HG02759 (cell line): Measurements from ENCODE around the gene NDUFA11.

ENCODE experiments used
- ATAC-seq: cut with Tn5 transposase; IDR thresholded peaks from one replicate; pipeline ENCODE4 v1.9.1; 2021; ENCODE audit warnings: mild to moderate bottlenecking, moderate library complexity; ENCODE audit not compliant: unreplicated experiment

Gene NDUFA11

DNA sequence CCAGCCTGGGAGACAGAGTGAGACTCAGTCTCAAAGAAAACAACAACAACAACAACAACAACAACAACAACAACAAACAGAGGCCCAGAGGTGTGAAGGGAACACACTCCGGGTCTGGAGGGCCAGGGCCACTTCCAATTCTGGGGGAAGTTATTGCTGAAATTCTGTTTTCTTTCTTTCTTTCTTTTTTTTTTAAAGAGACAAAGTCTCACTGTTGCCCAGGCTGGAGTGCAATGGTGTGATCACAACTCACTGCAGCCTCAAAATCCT is 7.0 kb upstream of the NDUFA11 start:
- ATAC-seq = no peak

DNA sequence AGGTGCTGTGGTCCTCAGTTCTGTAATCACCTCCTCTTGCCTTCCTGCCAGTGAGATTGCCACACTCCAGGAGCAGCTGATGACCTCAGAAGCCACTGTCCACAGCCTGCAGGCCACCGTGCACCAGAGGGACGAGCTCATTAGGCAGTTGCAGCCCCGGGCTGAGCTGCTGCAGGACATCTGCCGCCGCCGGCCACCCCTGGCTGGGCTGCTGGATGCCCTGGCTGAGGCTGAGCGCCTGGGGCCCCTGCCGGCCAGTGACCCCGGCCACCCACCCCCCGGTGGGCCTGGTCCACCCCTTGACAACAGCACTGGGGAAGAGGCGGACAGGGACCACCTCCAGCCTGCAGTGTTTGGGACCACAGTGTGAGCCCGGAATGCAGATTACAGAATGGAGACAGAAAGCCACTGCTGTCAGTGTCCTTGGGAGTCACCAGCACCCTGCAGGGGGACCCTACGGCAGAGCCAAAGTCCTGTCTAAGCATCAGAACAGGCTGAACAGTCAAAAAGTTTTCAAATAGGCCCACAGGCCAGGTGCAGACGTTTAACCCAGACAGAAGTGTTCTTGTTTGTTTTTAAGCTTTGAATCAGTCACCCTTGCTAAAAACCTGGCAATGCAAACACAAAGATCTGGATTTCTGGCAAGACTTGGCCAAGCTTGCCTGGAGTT is 5.3 kb upstream of the NDUFA11 start:
- no peak for ATAC-seq

DNA sequence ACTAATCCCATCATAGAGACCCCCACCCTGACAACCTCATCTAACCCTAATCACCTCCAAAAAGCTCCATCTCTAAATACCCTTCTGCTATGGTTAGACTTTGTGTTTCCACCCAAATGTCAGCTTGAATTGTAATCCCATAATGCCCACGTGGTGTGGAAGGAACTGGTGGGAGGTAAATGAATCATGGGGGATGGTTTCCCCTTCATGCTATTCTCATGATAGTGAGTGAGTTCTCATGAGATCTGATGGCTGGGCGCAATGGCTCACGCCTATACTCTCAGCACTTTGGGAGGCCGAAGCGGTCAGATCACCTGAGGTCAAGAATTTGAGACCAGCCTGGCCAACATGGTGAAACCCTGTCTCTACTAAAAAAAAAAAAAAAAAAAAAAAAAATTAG is 3.7 kb upstream of the NDUFA11 start:
- ATAC-seq = no peak

DNA sequence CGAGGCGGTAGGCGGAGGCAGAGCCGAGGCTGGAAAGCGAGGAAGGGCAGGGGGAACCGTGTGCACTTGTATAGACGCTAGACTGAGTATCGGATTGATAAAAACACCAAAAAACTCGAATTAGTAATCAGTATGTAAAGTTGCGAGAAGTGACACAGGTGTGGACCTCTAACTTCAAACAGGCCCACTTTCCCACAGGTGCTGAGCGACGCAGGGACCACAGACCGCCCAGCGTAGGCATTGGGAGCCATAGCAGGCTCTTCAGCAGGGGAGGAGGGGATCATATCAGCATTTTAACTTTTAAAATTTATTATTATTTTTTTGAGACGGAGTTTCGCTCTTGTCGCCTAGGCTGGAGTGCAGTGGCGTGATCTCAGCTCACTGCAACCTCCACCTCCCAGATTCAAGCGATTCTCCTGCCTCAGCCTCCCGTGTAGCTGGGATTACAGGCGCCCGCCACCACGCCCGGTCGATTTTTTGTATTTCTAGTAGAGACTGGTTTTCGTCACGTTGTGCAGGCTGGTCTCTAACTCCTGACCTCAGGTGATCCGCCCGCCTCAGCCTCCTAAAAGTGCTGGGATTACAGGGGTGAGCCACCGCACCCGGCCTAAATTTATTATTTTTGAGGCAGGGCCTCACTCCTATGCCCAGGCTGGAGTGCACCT is 1.7 kb upstream of the NDUFA11 start:
- ATAC-seq = no peak

DNA sequence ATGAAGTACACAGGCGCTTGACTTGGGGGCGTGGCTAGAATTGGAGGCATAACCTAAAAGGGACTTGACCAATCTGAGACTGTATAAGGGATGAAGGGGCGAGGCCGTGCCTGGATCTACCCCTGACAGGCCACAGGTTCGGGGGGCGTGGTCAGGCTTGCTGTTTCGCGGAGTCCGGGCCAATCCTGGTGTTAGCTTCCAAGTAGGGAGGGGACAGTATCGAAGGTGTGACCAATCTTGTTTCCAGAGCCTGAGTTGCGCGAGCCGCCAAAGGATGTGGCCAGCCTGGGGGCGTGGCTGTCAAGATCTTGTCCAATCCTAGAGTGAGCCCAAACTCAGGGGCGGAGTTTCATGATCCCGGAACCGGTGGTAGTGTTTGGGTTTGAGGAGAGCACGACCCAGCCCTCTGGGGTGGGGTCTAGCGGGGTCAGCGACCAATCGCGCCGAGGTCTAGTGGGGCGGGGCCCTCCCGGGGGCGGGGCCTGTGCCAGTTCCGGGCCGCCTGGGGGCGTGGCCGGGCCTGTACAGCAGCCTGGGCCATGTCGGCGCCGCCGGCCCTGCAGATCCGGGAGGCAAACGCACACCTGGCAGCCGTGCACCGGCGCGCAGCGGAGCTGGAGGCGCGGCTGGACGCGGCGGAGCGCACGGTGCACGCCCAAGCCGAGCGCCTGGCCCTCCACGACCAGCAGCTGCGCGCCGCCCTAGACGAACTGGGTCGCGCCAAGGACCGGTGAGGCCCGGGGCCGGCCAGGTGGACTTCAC is 943 bp upstream of the NDUFA11 start, which contains the start of gene VMAC:
Gene VMAC (plus strand): TSS at position 521 of the 762 bp plus-strand sequence. CDS start 19 bp downstream, at position 540.
- peak; percentile 76 for ATAC-seq

DNA sequence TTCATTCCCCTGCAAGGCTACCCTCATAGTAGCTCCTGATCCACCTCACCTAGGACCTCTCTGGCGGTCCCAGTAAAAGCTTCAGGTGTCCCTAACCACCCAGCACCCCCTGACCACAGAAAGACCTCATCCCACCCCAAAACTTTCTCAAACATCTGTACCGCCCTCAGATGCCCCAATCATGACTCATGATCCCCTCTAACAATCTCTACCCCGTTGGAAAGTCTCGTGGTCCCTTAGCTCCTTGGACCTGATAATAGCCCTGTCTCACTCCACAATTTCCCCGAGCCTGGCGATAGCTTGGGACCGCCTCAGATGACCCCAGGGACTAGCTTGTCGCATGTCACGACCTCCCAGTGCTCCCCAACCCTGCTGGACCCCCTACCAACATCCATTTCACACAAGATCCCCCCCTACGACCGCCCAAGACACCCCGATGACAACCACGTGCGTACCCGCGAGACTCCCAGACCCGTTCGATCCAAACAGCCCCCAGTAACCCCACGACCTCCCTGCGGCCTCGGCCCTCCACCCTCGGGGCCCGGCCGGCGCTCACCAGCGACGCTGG is 450 bp downstream of the NDUFA11 start:
- ATAC-seq = no peak

DNA sequence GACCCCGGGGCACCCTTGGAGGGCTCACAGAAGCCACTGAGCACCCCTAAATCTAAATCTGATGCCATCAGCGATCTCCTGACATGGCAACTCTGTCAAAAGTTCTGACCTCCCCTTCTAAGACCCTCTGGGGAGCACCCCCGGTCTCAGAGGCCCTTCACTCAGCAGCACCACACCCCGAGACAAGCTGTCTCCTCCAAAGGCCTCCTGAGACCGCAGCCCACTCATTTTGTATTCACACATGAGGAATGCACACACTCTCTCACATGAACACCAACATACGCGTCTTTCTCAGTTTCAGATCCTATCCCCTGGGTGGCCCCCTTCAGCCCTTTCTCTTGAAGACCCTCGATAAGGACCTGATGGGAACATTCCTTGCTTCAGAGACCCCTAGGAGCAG is 2.6 kb downstream of the NDUFA11 start:
- ATAC-seq = no peak

DNA sequence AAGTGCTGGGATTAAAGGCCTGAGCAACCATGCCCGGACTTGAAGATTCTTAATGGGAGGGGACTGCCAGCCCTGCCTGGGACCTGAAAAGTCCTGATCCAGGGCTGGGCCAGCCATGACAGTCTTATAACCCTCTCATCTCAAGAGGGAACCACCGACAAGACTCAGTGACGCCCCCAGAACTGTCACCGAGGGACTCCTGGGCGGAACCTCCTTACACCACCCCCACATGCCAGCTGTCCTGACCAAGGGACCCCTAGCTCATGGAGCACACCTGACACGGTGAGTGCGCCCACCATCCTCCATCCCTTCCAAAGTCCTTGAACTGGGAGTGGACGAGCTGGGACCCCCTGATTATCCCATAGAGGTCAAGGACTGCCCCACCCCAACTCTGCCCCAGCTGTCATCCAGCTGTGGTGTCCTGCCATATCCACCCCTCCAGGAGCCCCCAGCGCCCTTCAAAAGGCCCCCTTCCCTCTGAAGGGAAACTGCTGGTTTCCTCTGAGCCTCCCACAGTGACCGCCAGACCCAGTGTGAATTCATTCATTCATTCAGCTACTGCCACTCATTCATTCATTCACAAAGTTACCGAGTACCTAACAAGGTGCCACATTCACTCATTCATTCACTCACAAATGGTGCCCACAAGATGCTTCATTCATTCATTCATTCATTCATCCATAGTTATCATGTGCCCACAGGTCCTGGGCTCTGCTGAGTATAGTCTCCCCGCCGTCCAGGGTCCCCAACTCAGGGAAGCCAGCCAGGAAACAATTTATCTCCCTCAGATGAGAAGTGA is 3.7 kb downstream of the NDUFA11 start:
- no peak for ATAC-seq

DNA sequence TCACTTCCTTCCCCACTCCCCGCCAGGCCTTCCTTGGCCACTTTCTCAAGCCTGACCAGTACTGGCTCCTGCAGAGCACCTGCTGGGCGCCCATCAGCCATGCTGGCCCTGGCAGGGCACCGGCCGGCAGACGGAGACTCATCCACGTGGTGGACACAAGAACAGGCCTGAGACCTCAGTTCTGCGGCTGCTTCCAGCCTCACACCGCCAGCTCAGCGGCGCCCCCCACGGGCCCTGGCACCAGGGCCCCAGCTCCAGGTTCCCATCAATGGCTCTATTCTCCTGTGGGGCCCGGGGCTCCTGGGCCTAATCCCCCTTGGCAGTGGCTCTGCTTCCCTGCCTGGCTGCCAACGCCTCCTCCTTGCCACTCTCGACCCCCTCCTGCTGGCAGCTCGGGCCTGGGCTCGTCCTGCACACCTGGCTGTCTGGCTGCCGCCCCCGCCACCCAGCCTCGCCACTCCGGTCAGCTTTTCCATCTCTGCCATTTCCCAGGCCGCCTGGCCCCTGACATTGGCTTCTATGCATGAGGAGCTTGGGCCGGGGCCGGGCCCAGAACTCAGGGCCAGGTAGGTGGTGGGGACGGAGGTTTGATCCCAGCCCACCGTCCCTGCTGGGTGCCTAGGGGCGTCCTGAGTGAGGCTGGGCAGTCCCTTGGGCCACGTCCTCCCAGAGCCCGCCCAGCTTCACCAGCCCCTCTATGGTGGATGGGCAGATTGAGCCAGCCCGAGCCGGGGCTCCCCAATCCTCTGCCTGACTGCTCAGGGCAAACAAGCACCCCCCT is 6.2 kb downstream of the NDUFA11 start:
- no peak for ATAC-seq

DNA sequence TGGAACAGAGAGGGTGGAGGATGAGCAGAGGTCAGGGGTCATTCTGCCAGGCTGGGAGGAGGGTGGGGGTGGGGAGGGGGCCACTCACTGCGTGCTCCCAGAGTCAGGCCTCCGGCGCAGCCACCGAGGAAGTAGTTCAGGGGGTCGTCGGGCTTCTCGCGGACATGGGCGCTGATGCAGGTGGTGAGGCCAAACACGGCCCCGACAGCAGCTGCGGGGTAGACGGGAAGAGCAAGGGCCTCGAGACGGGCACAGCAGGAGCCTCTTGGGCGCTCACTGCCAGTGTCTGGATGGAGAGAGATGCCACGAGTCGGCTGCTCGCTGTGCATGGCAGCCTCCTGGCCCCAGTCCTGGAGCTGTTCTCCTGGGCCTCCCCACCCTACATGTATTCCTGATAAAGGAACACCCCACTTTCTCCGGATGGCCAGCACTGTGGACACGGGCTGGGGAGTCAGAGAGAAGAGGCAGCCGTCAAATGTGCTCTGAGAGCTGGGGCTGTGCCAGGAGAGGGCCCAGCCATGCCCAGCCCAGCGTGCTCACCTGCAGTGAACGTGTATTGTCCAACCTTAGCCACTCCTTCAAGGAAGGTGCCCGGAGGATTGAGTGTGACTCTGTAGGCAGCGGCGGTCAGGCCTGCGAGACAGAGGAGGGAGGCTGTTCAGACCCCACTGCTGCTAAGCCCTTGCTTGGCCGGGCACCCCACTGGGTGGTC is 7.1 kb downstream of the NDUFA11 start:
- ATAC-seq = no peak

DNA sequence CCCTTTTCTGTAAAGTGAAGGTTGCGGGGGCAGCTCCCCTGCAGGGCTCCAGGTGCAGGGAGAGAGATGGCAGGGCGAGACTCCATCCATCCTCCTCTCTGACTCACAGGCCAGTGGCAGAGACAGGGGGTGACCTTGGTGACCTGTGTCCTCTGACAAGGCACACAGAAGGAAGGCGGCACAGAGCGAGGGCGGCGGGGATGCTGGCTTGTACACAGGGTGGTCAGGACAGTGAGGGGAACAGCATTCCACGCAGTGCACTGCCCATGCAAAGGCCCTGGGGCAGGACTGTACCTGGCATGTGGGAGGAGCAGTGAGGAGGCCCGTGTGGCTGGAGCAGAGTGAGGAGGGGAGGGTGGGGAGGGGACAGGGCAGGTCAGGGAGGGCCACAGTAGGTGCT is 7.7 kb downstream of the NDUFA11 start:
- no peak for ATAC-seq

DNA sequence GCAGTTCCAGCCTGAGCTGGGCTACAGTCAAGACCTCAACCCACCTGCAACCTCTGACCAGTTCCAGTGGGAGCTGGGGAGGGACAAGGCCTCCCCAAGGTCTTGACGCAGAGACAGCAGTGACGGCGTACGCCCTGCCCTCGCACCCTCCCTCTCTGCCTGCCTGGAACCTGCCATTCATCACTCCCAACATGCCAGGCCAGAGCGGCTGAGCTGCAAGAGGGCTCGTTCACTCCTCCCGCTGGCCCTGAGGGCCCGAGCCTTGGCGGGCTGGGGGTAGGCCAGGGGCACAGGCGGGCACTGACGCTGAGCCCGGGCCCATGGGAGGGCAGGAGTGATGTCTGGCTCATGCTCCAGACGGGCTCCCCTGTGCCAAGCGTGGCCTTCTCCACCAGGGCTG is 8.2 kb downstream of the NDUFA11 start:
- no peak for ATAC-seq

DNA sequence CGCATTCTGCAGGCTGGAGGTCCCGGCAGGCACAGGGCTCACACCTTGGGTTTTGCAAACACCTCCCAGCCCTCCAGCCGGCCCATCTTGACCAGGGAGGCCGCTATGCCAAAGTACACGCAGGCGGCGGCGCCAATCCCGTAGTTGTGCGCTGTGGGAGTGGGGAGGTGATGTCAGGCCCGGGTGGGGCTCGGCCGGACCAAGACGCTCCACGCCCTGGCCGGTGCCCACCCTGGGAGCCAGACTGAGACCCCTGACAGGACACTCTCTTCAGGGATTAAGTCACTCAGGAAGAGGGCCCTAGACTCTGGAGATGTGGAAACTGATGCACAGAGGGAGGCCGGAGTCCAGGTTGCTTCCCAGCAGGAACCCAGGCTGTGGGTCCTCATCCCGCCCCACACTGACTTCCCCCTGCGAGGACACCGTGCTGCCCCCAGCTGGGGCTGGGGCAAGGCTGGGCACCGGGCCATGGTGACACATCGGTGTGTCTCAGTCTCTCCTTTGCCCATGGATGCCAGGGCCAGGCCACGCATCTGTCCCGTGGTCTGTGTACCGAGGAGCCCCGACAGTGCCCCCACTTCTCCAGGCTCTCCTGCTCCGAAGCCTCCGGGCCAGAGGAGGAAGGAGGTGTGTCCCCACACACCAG is 8.8 kb downstream of the NDUFA11 start:
- no peak for ATAC-seq

DNA sequence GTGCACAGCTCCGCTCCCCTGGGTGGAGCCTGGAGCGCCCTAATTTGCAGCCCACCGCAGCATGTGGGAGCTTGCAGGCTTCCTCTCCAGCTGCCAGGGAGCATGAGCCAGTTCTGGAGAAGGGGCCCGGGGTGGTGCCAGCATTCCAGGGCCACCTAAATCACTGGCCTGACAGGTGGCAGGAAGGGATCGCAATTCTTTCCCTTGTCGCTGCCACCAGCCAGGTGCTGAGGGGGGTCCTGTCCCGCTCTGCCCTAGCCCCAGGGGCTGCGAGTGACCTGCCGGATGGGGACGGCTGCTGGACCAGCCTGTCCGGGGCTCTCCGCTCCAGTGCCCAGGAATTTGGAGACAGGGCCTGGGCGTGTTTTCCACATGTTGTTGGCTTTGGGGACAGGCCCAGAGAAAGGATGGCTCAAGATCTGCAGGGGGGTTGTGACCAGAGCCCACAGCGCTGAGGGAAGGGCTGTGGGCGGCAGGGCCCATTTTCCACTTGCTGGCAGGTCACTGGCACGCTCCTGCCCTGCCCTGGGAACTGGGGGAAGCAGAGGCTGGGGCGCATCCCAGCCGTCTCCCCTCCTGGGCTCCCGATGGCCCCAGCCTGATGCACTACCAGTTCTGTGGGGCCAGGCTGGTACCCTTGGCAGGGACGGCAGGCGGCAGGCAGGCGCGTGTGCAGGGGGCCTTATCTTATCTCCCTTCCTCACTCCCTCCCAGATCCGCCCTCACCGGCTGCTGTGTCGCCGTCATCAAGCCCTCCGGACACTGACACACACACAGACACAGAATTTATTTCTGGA is 9.5 kb downstream of the NDUFA11 start:
- no peak for ATAC-seq

DNA sequence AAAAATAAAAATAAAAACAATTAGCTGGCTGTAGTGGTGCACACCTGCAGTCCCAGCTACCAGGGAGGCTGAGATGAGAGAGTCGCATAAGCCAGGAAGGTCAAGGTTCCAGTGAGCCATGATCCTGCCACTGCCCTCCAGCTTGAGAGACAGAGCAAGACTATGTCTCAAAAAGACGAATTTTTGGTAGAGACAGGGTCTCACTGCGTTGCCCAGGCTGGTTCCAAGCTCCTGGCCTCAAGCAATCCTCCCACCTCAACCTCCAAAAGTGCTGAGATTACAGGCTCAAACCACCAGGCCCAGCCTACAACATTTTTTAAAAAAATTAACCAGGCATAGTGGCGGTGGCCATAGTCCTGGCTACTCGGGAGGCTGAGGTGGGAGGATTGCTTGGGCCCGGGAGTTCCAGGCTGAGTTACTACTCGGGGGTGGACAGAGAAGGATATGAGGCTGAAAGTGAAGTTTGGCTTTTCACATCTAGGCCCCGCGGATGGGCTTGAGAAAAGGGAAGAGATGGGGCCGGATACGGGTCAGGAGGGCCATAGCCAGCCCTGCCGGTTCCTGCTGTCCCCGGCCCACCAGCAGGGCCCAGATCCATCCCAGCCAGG is 10.2 kb downstream of the NDUFA11 start:
- no peak for ATAC-seq

DNA sequence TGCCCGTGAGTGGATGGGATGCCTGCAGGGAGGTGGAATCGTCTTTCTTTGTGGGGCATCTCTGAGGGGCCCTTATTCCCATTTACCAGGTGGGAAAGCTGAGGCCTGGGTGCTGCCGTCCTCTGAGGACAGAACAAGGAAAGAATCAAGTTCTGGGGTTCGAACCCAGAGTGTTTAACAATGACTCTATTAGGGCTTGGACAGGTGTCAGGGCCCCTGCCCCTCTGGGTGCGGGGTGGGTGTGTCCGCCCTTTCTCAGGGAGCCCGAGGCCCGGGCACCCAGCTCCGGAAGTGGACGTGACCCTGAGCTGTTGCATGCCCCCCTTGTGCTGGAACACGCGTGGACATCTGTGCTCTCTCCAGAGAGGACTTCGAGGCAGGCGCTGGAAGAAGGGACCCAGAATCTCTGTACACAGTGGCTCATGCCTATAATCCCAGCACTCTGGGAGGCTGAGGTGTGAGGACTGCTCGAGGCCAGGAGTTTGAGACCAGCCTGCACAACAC is 10.8 kb downstream of the NDUFA11 start:
- no peak for ATAC-seq

DNA sequence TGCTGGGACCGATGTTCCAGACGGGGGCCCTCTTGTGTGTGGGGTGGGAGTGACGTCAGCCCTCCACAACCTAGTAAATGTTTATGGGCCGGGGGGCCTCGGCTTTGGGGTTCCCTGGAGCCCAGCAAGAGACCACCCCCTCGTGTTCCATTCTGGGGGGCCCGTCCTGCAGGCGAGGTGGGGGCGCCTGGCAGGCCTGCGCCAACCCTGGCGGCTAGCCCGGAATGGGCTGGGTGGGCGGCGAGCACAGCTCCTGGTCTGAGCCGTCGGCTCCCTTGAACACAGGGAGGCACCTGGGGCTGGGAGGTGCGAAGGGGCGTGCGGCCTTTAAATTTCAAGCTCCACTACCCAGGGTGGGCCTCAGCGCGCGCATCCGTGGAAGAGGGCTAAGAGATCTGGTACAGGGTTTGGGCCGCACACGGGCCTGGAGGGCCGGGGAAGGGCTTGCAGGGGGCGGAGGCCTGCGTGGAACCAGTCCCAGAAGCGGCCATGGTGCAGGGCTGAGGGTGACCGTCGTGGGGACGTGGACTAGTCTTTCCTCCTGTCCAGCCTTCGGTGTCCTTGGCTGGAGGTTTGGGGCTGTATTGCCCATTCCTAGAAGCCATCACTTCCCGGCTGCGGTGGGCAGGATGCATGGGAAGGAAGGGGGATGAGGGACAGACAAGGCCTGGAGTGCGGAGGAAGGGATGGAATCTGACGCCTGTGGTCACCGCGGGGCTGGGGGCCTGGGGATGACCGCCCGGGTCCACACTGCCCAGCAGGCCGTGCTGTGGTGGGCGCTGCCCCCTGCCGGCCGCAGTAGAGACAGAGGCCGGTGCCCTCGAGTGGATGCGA is 11.4 kb downstream of the NDUFA11 start:
- ATAC-seq = no peak
